Liver (tissue), 3 donors: ENCODE measurements around the gene NRG2.

Source experiments
- ATF3 ChIP-seq: IDR thresholded peaks from 2 replicates; pipeline ENCODE4 v1.6.1; 2016; ENCODE audit warnings: antibody characterized with exemption
- CTCF ChIP-seq: fragments of 150-350 bp; IDR thresholded peaks from 2 replicates; pipeline ENCODE4 v1.5.1; 2017; ENCODE audit warnings: improper control_type of control experiment, low read depth, low read length; ENCODE audit not compliant: missing input control
- EGR1 ChIP-seq, 2 donors: IDR thresholded peaks; 2 replicates each; pipeline ENCODE4 v1.6.1; 2016 to 2018; ENCODE audit warnings: antibody characterized with exemption in 2 of 2, low read depth in 2 of 2
- FOXA1 ChIP-seq: IDR thresholded peaks from 2 replicates; pipeline ENCODE4 v1.6.1; 2016; ENCODE audit warnings: antibody characterized with exemption
- GABPA ChIP-seq, 2 donors: IDR thresholded peaks in 1 of 2; conservative IDR thresholded peaks in 1 of 2; 2 replicates each; pipeline ENCODE4 v1.6.1; 2016; ENCODE audit warnings: antibody characterized with exemption in 2 of 2, mild to moderate bottlenecking in 1 of 2, moderate library complexity in 1 of 2
- MAX ChIP-seq: IDR thresholded peaks from 2 replicates; pipeline ENCODE4 v1.6.1; 2016; ENCODE audit warnings: antibody characterized with exemption
- NR2F2 ChIP-seq: IDR thresholded peaks from 2 replicates; pipeline ENCODE4 v1.6.1; 2016; ENCODE audit warnings: antibody characterized with exemption
- REST ChIP-seq: IDR thresholded peaks from 2 replicates; pipeline ENCODE4 v1.6.1; 2016; ENCODE audit warnings: antibody characterized with exemption, mild to moderate bottlenecking
- SP1 ChIP-seq: IDR thresholded peaks from 2 replicates; pipeline ENCODE4 v1.6.1; 2018; ENCODE audit warnings: antibody characterized with exemption, mild to moderate bottlenecking
- TAF1 ChIP-seq: conservative IDR thresholded peaks from 2 replicates; pipeline ENCODE4 v1.6.1; 2016; ENCODE audit warnings: antibody characterized with exemption, mild to moderate bottlenecking
- YY1 ChIP-seq: IDR thresholded peaks from 2 replicates; pipeline ENCODE4 v1.6.1; 2016; ENCODE audit warnings: antibody characterized with exemption, mild to moderate bottlenecking
- ZBTB33 ChIP-seq: IDR thresholded peaks from 2 replicates; pipeline ENCODE4 v1.6.1; 2016; ENCODE audit warnings: antibody characterized with exemption
- donor health status: healthy.
- donor health status: healthy.

GRCh38 chr5:139994234-139994633 lies 48.9 kb downstream of the NRG2 start:
- no peak for TF ChIP-seq MAX
- no peak for TF ChIP-seq CTCF
- TF ChIP-seq ATF3: no peak
- no peak for TF ChIP-seq EGR1 (IDR thresholded peaks at IDR 0.05; ENCODE audit: low read depth in 2 of 2)
- no peak for TF ChIP-seq GABPA (IDR thresholded peaks at IDR 0.05 in 1 of 2, conservative IDR thresholded peaks at IDR 0.05 in 1 of 2)
- no peak for TF ChIP-seq ZBTB33
- TF ChIP-seq SP1: no peak
- TF ChIP-seq NR2F2: no peak
- TF ChIP-seq TAF1: no peak
- no peak for TF ChIP-seq REST
- no peak for TF ChIP-seq YY1
- no peak for TF ChIP-seq FOXA1
